ENCODE data around the gene PLA2G6. TPM values are rescaled to one million over a fixed set of nuclear protein-coding genes. Genes with fewer than 3 reads are reported as not detected.

Gene PLA2G6
- total RNA-seq, 2 experiments from 2014 or later = 52.4 to 53.6 TPM

DNA sequence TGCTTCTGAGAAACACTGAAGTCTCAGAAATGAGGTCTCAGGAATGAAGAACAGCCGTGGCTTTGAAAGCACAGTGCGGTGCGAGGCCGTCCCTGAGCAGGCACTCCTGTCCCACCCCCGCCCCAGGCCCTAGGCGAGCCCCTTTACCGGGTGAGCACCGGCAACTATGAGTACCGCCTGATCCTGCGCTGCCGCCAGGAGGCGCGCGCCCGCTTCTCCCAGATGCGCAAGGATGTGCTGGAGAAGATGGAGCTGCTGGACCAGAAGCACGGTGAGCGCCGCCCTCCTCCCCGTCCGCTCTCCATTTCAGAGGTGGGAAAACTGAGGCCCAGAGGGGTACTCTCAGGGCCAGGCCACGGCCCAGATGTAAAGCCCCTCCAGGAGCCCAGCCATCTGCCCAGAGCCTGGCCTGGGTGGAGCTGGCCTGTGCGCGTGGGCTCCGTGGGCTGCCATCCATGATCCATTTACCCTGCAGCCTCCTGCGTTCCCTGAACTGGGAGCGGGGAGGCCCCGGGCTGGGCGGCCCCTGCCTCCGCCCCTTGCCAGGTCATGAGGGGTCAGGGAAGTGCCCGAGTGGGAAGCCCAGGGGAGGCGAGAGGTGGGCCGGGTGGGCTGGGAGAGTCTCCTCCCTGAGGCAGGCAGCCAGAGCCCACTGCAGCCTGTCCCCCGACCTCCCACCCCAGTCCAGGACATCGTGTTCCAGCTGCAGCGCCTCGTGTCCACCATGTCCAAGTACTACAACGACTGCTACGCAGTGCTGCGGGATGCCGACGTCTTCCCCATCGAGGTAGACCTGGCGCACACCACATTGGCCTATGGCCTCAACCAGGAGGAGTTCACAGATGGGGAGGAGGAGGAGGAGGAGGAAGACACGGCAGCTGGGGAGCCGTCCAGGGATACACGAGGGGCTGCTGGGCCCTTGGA is 107.2 kb downstream of the PLA2G6 start:
- DNase-seq = no peak
- intact Hi-C loops (cut with micrococcal nuclease) = no loop called here
- Mint-ChIP-seq H3K27me3 (peaks cover under 1% of the 10 kb centered on the region), H3K4me3 (no peak overlapping the region), H3K27ac (no peak overlapping the region), H3K36me3 (ENCODE audit: low read depth) (peaks cover 9% of the 10 kb centered on the region), H3K4me1 (ENCODE audit: low read depth) (no peaks in the 10 kb centered on the region), H3K9me3 (no peaks in the 10 kb centered on the region)
- ChIA-PET CTCF (interaction anchor here (0.6 to 1.3 kb wide), 2 partner anchors 22 to 26 kb away, joined by 3 read pairs; no protein-coding TSS in a partner anchor), POLR2A (interaction anchor here (1.1 to 1.6 kb wide), 2 partner anchors 17 to 21 kb away, joined by 3 read pairs; partner anchors contain the start of gene PICK1)
- ATAC-seq = no peak
- no peak for TF ChIP-seq CTCF (IDR thresholded peaks at IDR 0.05)

- Mint-ChIP-seq H3K9me3 (no peaks in the 10 kb centered on the region), H3K4me1 (ENCODE audit: low read depth) (no peaks in the 10 kb centered on the region), H3K27me3 (no peaks in the 10 kb centered on the region), H3K27ac (no peak overlapping the region), H3K36me3 (ENCODE audit: low read depth) (peaks cover 9% of the 10 kb centered on the region), H3K4me3 (no peak overlapping the region)
- no peak for DNase-seq
- CTCF ChIA-PET = no interaction called here
- no peak for ATAC-seq
- intact Hi-C loops (cut with micrococcal nuclease) = no loop called here
- POLR2A ChIA-PET = interaction anchor here (1.6 kb wide), 1 partner anchor 20 kb away, joined by 3 read pairs; no protein-coding TSS in a partner anchor
- TF ChIP-seq CTCF (IDR thresholded peaks at IDR 0.05) = no peak
Observed at GRCh38 chr22:38073150-38074130, 108.2 kb downstream of the PLA2G6 start.

- Mint-ChIP-seq H3K36me3 (ENCODE audit: low read depth) (peaks cover 9% of the 10 kb centered on the region), H3K4me1 (ENCODE audit: low read depth) (no peaks in the 10 kb centered on the region), H3K4me3 (no peak overlapping the region), H3K27me3 (no peaks in the 10 kb centered on the region), H3K27ac (no peak overlapping the region), H3K9me3 (no peaks in the 10 kb centered on the region)
- ChIA-PET POLR2A (interaction anchor here (1.0 kb wide), 1 partner anchor 14 kb away, joined by 3 read pairs; no protein-coding TSS in a partner anchor), CTCF (no interaction called here)
- DNase-seq = no peak
- ATAC-seq = no peak
- TF ChIP-seq CTCF (IDR thresholded peaks at IDR 0.05) = no peak
- intact Hi-C loops (cut with micrococcal nuclease) = no loop called here
Observed at GRCh38 chr22:38072322-38073149, 109.1 kb downstream of the PLA2G6 start.

GRCh38 chr22:38071421-38072321 is 110.0 kb downstream of the PLA2G6 start:
- Mint-ChIP-seq H3K4me3 (no peak overlapping the region), H3K27ac (no peak overlapping the region), H3K27me3 (no peaks in the 10 kb centered on the region), H3K9me3 (no peaks in the 10 kb centered on the region), H3K4me1 (ENCODE audit: low read depth) (no peaks in the 10 kb centered on the region), H3K36me3 (ENCODE audit: low read depth) (peaks cover 9% of the 10 kb centered on the region)
- ChIA-PET CTCF (interaction anchor here (4.1 kb wide), 1 partner anchor 20 kb away, joined by 25 read pairs; no protein-coding TSS in a partner anchor), POLR2A (interaction anchor here (0.7 to 1.0 kb wide), 2 partner anchors 14 to 17 kb away, joined by 3 read pairs; no protein-coding TSS in a partner anchor)
- no peak for DNase-seq
- ATAC-seq = no peak
- no peak for TF ChIP-seq CTCF (IDR thresholded peaks at IDR 0.05)
- intact Hi-C loops (cut with micrococcal nuclease) = no loop called here

All from activated CD8-positive, alpha-beta T cell treated with anti-CD3 and anti-CD28 coated beads for 36 hours (primary cell).